ENCODE data around the gene CCDC8. TPM values are rescaled to one million over a fixed set of nuclear protein-coding genes. Genes with fewer than 3 reads are reported as not detected.

The CCDC8 gene
- total and polyA plus RNA-seq, 2 of the 4 experiments (the other 2 are of a cell fraction), result 9.3 to 10.2 TPM

DNA sequence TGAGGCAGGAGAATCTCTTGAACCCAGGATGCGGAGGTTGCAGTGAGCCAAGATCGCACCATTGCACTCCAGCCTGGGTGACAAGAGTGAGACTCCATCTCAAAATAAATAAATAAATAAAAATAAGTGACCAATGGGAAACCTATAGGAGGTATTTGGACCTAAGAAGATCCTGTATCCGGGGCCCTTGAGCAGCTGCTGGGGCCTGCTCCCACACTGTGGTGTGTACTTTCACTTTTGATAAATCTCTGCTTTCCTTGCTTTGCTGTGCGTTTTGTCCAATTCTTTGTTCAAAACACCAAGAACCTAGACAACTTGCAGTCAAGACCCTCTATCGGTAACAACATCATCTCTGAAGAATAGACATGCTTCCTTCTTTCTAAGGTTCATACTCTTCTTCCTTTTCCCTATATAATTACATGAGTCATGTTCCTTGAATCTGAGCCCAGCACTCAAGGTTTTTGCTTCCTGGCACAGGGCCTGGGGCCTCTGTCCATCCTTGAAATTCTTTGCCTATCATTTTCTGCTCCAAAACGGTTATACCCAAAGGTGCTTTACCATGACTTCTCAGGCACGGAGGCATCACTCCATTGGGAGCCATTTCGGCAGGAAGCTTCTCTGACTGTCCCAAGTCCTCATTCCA lies 29.6 kb upstream of the CCDC8 start:
- ChIA-PET CTCF (no interaction called here), POLR2A (ENCODE audit: unreplicated experiment) (no interaction called here)
- Histone ChIP-seq H2BK5ac (ENCODE audit: low read depth, low read length, poor library complexity, severe bottlenecking) (no peak overlapping the region), H3K4me1 (ENCODE audit: control insufficient read depth, insufficient read depth, low read length) (peaks cover 1% of the 10 kb centered on the region; the same call in 1 of the 2 replicates), H3K9me1 (ENCODE audit: insufficient read depth, low read length) (0 out of 2 replicates have a peak, but pooled peaks cover 2% of the 10 kb centered on the region), H3K4ac (ENCODE audit: low read depth, low read length) (no peak overlapping the region), H4K91ac (ENCODE audit: insufficient read depth, low read depth, low read length) (no peak overlapping the region), H3K9me3 (ENCODE audit: control insufficient read depth, insufficient read depth, low read length) (no peaks in the 10 kb centered on the region), H3K9ac (ENCODE audit: low read depth, low read length) (no peak overlapping the region), H2BK15ac (ENCODE audit: low read depth, low read length) (no peak overlapping the region), H2AK5ac (ENCODE audit: low read depth, low read length) (no peak overlapping the region), H3K27me3 (ENCODE audit: control insufficient read depth, insufficient read depth, low read length) (no peaks in the 10 kb centered on the region), H3K4me2 (ENCODE audit: low read depth, low read length) (peak overlapping the region; percentile 25; the same call in 1 of the 2 replicates), H3K36me3 (ENCODE audit: control insufficient read depth, insufficient read depth, low read length) (no peaks in the 10 kb centered on the region), H3K18ac (ENCODE audit: low read depth, low read length) (no peak overlapping the region), H3K4me3 (ENCODE audit: insufficient read depth, low read depth, low read length) (no peak overlapping the region), H3K56ac (ENCODE audit: extremely low read depth, insufficient read depth, low read length) (no peak overlapping the region), H3K23ac (ENCODE audit: low read depth, low read length) (no peak overlapping the region), H4K20me1 (ENCODE audit: insufficient read depth, low read length) (no peaks in the 10 kb centered on the region), H2AFZ (replicated peaks; ENCODE audit: low read length, poor library complexity) (no peak overlapping the region), H4K5ac (ENCODE audit: low read depth, low read length) (no peak overlapping the region), H2AK9ac (replicated peaks; ENCODE audit: low read depth, low read length, poor library complexity) (no peak overlapping the region), H2BK120ac (ENCODE audit: low read depth, low read length) (no peak overlapping the region), H4K8ac (ENCODE audit: low read depth in 2 of 2, low read length in 2 of 2) (no peak overlapping the region), H3K79me1 (ENCODE audit: low read depth in 1 of 2, low read length in 2 of 2) (no peaks in the 10 kb centered on the region), H2BK20ac (ENCODE audit: low read depth, low read length) (no peak overlapping the region), H3K14ac (replicated peaks; ENCODE audit: low read depth, low read length) (no peak overlapping the region), H3K27ac (ENCODE audit: insufficient read depth, low read length) (no peak overlapping the region)
- ATAC-seq (ENCODE audit: low read depth) (peak; percentile 80), DNase-seq (peak; percentile 78)
- BruUV-seq (replicated peaks), result no TSS peak
- dilution Hi-C loops (cut with HindIII; ENCODE audit: low sequenced_read_pairs, unreplicated experiment), result no loop called here
- intact Hi-C loops (cut with micrococcal nuclease), result no loop called here
- no peak for TF ChIP-seq CHD1 (IDR thresholded peaks at IDR 0.05; ENCODE audit: low read depth, low read length)
- 0 out of 2 replicates have a peak, but pooled peaks have one; percentile 25 for TF ChIP-seq FOS (IDR thresholded peaks at IDR 0.05; ENCODE audit: low read depth, low read length)
- in situ Hi-C loops (cut with MboI; ENCODE audit: low sequenced_read_pairs), result no loop called here
- WGBS, 2 experiments (ENCODE audit: extremely low coverage in 2 of 2, insufficient read length in 1 of 2), result 17% methylated on average over 2 of the region's 8 CpGs; no CpG with 5 or more reads in 1 of the 2 experiments

All from IMR-90 (cell line).